SK-N-SH treated with all-trans-retinoic acid at 6 μM for 48 hours (cell line): Measurements from ENCODE around the gene ARGLU1.

ENCODE experiments used
- ATAC-seq: fragments of 200-7000 bp; cut with Tn5 transposase; 3 replicates; pipeline ENCODE4 v1.9.1; 2020; ENCODE audit warnings: mild to moderate bottlenecking, moderate library complexity
- ARNTL ChIP-seq: fragments of 450-650 bp; formaldehyde crosslinking; IDR thresholded peaks from 2 replicates; pipeline ENCODE4 v1.5.0; 2020; ENCODE audit warnings: low read depth, mild to moderate bottlenecking, moderate library complexity, borderline replicate concordance
- BACH2 ChIP-seq: fragments of 250-450 bp; sonication (Bioruptor Pico); IDR thresholded peaks from 2 replicates; pipeline ENCODE4 v1.9.0; 2021; ENCODE audit warnings: mild to moderate bottlenecking, borderline replicate concordance
- CSDC2 ChIP-seq: fragments of 250-450 bp; sonication (Bioruptor Pico); IDR thresholded peaks from 2 replicates; pipeline ENCODE4 v1.5.0; 2020; ENCODE audit warnings: mild to moderate bottlenecking, moderate library complexity
- ESRRG ChIP-seq: fragments of 250-450 bp; sonication (Bioruptor Pico); IDR thresholded peaks from 2 replicates; pipeline ENCODE4 v1.6.1; 2021; ENCODE audit warnings: mild to moderate bottlenecking
- GLIS3 ChIP-seq: fragments of 250-450 bp; sonication (Bioruptor Pico); IDR thresholded peaks from 2 replicates; pipeline ENCODE4 v1.5.0; 2020; ENCODE audit warnings: mild to moderate bottlenecking, moderate library complexity
- ISL1 ChIP-seq: fragments of 250-450 bp; sonication (Bioruptor Pico); IDR thresholded peaks from 2 replicates; pipeline ENCODE4 v2.1.2; 2022; ENCODE audit warnings: mild to moderate bottlenecking, moderate library complexity
- OSR1 ChIP-seq: fragments of 250-450 bp; sonication (Bioruptor Pico); IDR thresholded peaks from 2 replicates; pipeline ENCODE4 v1.8.0; 2022; ENCODE audit warnings: moderate library complexity, mild to moderate bottlenecking, inconsistent platforms
- PPARA ChIP-seq: fragments of 250-450 bp; sonication (Bioruptor Pico); IDR thresholded peaks from 2 replicates; pipeline ENCODE4 v1.5.0; 2020; ENCODE audit warnings: mild to moderate bottlenecking, borderline replicate concordance
- RARB ChIP-seq: fragments of 250-450 bp; sonication (Bioruptor Pico); IDR thresholded peaks from 2 replicates; pipeline ENCODE4 v1.8.0; 2021; ENCODE audit warnings: mild to moderate bottlenecking, moderate library complexity
- SNAI2 ChIP-seq: fragments of 250-450 bp; sonication (Bioruptor Pico); IDR thresholded peaks from 2 replicates; pipeline ENCODE4 v1.5.0; 2020; ENCODE audit warnings: mild to moderate bottlenecking, moderate library complexity
- TCF4 ChIP-seq: fragments of 250-450 bp; sonication (Bioruptor Pico); IDR thresholded peaks from 2 replicates; pipeline ENCODE4 v1.8.0; 2021; ENCODE audit warnings: mild to moderate bottlenecking, moderate library complexity, borderline replicate concordance
- ZFP3 ChIP-seq: fragments of 250-450 bp; sonication (Bioruptor Pico); IDR thresholded peaks from 2 replicates; pipeline ENCODE4 v1.5.0; 2020; ENCODE audit warnings: mild to moderate bottlenecking, moderate library complexity
- ZFP30 ChIP-seq: fragments of 450-650 bp; formaldehyde crosslinking; IDR thresholded peaks from 2 replicates; pipeline ENCODE4 v1.5.0; 2022; ENCODE audit warnings: mild to moderate bottlenecking, moderate library complexity
- ZNF70 ChIP-seq: fragments of 450-650 bp; formaldehyde crosslinking; IDR thresholded peaks from 2 replicates; pipeline ENCODE4 v1.5.0; 2020; ENCODE audit warnings: mild to moderate bottlenecking, moderate library complexity
- ZNF8 ChIP-seq: fragments of 450-650 bp; formaldehyde crosslinking; IDR thresholded peaks from 2 replicates; pipeline ENCODE4 v1.5.0; 2020; ENCODE audit warnings: mild to moderate bottlenecking, moderate library complexity
- TF ChIP-seq, protein P1 (sequence below): fragments of 250-450 bp; sonication (Bioruptor Pico); IDR thresholded peaks from 2 replicates; pipeline ENCODE4 v1.5.1; 2020; ENCODE audit warnings: low read depth, mild to moderate bottlenecking, moderate library complexity
- TF ChIP-seq, protein P2 (sequence below): fragments of 250-450 bp; sonication (Bioruptor Pico); IDR thresholded peaks from 2 replicates; pipeline ENCODE4 v1.8.0; 2020; ENCODE audit warnings: mild to moderate bottlenecking, moderate library complexity, borderline replicate concordance
- TF ChIP-seq, protein P3 (sequence below): fragments of 250-450 bp; sonication (Bioruptor Pico); IDR thresholded peaks from 2 replicates; pipeline ENCODE4 v1.5.1; 2021; ENCODE audit warnings: mild to moderate bottlenecking, moderate library complexity
- TF ChIP-seq, protein P4 (sequence below): fragments of 250-450 bp; sonication (Bioruptor Pico); IDR thresholded peaks from 2 replicates; pipeline ENCODE4 v1.8.0; 2021; ENCODE audit warnings: low read depth, mild to moderate bottlenecking, moderate library complexity, borderline replicate concordance
- TF ChIP-seq, protein P5 (sequence below): fragments of 250-450 bp; sonication (Bioruptor Pico); IDR thresholded peaks from 2 replicates; pipeline ENCODE4 v1.5.0; 2020; ENCODE audit warnings: mild to moderate bottlenecking, moderate library complexity

Gene ARGLU1

DNA sequence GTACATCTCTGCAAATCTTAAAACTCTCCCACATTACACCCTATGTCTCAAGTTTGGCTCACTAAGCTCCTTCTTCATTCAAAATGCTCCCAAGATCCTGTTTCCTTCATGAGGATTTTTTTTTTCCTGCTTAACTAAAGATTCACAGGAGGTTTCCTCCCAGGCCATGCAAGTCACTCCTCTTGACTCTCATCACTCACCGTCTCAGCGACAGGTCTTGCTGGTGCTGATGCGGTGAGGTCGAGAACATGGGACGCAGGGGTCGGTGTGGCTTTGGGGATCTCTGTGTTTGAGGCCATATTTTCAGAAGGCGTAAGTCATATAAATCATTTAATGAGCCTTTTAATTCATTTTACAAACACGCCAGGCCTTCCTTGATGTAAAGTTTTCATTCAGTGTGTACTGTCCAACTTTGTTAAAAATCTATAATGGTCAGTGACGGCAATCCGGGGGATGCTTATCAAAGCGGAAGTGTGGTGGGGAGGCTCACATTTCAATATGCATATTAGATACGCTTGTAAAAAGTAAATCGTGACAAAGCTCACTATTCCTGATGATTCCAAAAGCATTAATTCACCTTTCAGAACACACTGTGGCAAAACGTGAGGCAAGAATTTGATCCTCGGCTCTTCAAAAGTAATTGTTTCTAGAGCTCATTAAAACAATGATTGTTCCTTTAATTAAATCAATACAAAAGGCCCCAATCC lies 52.9 kb downstream of the ARGLU1 start:
- no peak for TF ChIP-seq PPARA (CRISPR knock-in tag)
- no peak for ATAC-seq

DNA sequence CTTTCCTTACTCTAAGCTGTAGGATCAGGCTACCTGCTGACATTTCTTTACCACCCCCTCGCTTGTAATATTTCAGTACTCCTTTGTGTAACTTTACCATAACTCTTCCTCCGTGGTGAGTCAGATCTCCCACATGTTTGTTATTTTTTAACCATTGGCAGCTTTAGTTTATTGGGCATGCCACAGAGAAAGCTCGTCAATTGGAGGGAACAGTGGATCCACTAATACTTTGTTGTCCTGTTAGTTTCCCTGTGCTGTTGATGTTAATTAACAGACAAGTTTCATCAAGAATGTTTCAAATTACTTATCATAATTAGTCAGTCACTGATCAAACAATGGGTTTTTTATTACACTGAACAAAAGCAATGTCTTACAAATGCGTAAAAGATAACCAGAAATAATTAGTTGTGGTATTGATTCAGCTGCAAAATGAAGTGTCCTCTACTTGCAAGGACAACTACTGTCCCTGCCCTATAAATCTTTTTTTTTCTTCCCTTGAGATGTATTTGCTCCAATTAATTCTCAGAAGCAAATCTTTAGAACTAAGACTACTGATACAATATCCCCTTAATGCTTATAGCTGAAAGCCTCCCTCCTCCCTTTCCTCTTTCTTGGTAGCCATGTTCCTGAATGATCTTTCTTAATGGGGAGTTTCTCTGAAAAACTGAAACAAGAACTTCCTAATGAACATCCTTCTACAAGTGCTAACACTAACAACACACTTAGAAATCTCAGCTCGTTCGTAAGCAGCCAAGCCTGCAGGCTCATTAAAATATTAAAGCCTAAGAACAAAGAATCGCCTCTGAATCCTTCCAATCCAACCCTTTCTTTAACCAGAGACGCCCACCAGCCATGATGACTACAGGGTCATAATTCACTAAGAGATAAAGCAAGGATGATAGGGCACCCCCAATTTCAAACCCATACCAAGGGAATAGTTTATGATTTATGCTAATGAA lies 54.6 kb downstream of the ARGLU1 start:
- TF ChIP-seq, protein P1, sequence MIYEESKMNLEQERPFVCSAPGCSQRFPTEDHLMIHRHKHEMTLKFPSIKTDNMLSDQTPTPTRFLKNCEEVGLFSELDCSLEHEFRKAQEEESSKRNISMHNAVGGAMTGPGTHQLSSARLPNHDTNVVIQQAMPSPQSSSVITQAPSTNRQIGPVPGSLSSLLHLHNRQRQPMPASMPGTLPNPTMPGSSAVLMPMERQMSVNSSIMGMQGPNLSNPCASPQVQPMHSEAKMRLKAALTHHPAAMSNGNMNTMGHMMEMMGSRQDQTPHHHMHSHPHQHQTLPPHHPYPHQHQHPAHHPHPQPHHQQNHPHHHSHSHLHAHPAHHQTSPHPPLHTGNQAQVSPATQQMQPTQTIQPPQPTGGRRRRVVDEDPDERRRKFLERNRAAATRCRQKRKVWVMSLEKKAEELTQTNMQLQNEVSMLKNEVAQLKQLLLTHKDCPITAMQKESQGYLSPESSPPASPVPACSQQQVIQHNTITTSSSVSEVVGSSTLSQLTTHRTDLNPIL (CRISPR knock-in tag): no peak
- TF ChIP-seq, protein P2, sequence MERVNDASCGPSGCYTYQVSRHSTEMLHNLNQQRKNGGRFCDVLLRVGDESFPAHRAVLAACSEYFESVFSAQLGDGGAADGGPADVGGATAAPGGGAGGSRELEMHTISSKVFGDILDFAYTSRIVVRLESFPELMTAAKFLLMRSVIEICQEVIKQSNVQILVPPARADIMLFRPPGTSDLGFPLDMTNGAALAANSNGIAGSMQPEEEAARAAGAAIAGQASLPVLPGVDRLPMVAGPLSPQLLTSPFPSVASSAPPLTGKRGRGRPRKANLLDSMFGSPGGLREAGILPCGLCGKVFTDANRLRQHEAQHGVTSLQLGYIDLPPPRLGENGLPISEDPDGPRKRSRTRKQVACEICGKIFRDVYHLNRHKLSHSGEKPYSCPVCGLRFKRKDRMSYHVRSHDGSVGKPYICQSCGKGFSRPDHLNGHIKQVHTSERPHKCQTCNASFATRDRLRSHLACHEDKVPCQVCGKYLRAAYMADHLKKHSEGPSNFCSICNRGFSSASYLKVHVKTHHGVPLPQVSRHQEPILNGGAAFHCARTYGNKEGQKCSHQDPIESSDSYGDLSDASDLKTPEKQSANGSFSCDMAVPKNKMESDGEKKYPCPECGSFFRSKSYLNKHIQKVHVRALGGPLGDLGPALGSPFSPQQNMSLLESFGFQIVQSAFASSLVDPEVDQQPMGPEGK: no peak
- TF ChIP-seq ZFP30 (no peak), ZFP3 (no peak), CSDC2 (CRISPR knock-in tag) (no peak), SNAI2 (no peak), GLIS3 (no peak), ZNF8 (CRISPR knock-in tag) (no peak), ZNF70 (CRISPR knock-in tag) (no peak), TCF4 (CRISPR knock-in tag) (no peak), PPARA (CRISPR knock-in tag) (no peak), ESRRG (CRISPR knock-in tag) (no peak), BACH2 (CRISPR knock-in tag) (no peak), ISL1 (no peak), OSR1 (CRISPR knock-in tag) (no peak), RARB (CRISPR knock-in tag) (no peak), ARNTL (CRISPR knock-in tag) (no peak)
- TF ChIP-seq, protein P3, sequence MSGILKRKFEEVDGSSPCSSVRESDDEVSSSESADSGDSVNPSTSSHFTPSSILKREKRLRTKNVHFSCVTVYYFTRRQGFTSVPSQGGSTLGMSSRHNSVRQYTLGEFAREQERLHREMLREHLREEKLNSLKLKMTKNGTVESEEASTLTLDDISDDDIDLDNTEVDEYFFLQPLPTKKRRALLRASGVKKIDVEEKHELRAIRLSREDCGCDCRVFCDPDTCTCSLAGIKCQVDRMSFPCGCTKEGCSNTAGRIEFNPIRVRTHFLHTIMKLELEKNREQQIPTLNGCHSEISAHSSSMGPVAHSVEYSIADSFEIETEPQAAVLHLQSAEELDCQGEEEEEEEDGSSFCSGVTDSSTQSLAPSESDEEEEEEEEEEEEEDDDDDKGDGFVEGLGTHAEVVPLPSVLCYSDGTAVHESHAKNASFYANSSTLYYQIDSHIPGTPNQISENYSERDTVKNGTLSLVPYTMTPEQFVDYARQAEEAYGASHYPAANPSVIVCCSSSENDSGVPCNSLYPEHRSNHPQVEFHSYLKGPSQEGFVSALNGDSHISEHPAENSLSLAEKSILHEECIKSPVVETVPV: no peak
- TF ChIP-seq, protein P4, sequence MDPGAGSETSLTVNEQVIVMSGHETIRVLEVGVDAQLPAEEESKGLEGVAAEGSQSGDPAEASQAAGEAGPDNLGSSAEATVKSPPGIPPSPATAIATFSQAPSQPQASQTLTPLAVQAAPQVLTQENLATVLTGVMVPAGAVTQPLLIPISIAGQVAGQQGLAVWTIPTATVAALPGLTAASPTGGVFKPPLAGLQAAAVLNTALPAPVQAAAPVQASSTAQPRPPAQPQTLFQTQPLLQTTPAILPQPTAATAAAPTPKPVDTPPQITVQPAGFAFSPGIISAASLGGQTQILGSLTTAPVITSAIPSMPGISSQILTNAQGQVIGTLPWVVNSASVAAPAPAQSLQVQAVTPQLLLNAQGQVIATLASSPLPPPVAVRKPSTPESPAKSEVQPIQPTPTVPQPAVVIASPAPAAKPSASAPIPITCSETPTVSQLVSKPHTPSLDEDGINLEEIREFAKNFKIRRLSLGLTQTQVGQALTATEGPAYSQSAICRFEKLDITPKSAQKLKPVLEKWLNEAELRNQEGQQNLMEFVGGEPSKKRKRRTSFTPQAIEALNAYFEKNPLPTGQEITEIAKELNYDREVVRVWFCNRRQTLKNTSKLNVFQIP (CRISPR knock-in tag): no peak
- TF ChIP-seq, protein P5, sequence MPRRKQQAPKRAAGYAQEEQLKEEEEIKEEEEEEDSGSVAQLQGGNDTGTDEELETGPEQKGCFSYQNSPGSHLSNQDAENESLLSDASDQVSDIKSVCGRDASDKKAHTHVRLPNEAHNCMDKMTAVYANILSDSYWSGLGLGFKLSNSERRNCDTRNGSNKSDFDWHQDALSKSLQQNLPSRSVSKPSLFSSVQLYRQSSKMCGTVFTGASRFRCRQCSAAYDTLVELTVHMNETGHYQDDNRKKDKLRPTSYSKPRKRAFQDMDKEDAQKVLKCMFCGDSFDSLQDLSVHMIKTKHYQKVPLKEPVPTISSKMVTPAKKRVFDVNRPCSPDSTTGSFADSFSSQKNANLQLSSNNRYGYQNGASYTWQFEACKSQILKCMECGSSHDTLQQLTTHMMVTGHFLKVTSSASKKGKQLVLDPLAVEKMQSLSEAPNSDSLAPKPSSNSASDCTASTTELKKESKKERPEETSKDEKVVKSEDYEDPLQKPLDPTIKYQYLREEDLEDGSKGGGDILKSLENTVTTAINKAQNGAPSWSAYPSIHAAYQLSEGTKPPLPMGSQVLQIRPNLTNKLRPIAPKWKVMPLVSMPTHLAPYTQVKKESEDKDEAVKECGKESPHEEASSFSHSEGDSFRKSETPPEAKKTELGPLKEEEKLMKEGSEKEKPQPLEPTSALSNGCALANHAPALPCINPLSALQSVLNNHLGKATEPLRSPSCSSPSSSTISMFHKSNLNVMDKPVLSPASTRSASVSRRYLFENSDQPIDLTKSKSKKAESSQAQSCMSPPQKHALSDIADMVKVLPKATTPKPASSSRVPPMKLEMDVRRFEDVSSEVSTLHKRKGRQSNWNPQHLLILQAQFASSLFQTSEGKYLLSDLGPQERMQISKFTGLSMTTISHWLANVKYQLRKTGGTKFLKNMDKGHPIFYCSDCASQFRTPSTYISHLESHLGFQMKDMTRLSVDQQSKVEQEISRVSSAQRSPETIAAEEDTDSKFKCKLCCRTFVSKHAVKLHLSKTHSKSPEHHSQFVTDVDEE (CRISPR knock-in tag): no peak
- ATAC-seq: no peak
